ENCODE measurements around the gene ZNF629. TPM values are rescaled to one million over a fixed set of nuclear protein-coding genes. Genes with fewer than 3 reads are reported as not detected.
A peak's percentile ranks its signal among the peaks of the same experiment; 100 is the strongest.

Gene ZNF629
- total RNA-seq, 1 donor from 2014 or later, result 29.7 TPM

GRCh38 chr16:30764086-30764485 lies 22.9 kb downstream of the ZNF629 start:
- peaks cover 21% of the 10 kb centered on the region for H3K4me1 Mint-ChIP-seq (ENCODE audit: unreplicated experiment)
- H3K4me3 Mint-ChIP-seq (ENCODE audit: unreplicated experiment), result peak overlapping the region; percentile 95

GRCh38 chr16:30762991-30763725 lies 23.8 kb downstream of the ZNF629 start:
- peak overlapping the region; percentile 95 for H3K4me3 Mint-ChIP-seq (ENCODE audit: unreplicated experiment)
- H3K9me3 Mint-ChIP-seq (ENCODE audit: unreplicated experiment), result no peaks in the 10 kb centered on the region
- TF ChIP-seq, protein P1, sequence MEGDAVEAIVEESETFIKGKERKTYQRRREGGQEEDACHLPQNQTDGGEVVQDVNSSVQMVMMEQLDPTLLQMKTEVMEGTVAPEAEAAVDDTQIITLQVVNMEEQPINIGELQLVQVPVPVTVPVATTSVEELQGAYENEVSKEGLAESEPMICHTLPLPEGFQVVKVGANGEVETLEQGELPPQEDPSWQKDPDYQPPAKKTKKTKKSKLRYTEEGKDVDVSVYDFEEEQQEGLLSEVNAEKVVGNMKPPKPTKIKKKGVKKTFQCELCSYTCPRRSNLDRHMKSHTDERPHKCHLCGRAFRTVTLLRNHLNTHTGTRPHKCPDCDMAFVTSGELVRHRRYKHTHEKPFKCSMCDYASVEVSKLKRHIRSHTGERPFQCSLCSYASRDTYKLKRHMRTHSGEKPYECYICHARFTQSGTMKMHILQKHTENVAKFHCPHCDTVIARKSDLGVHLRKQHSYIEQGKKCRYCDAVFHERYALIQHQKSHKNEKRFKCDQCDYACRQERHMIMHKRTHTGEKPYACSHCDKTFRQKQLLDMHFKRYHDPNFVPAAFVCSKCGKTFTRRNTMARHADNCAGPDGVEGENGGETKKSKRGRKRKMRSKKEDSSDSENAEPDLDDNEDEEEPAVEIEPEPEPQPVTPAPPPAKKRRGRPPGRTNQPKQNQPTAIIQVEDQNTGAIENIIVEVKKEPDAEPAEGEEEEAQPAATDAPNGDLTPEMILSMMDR (IDR thresholded peaks at IDR 0.05; ENCODE audit: unreplicated experiment), result no peak
- H3K4me1 Mint-ChIP-seq (ENCODE audit: unreplicated experiment), result peaks cover 21% of the 10 kb centered on the region
- DNase-seq (ENCODE audit: low spot score), result no peak
- peaks cover 49% of the 10 kb centered on the region for H3K36me3 Mint-ChIP-seq (ENCODE audit: low read depth, unreplicated experiment)
- H3K27ac Mint-ChIP-seq (ENCODE audit: unreplicated experiment), result peak overlapping the region; percentile 93
- peaks cover 19% of the 10 kb centered on the region for H3K27me3 Mint-ChIP-seq (ENCODE audit: unreplicated experiment)

More at GRCh38 chr16:30764086-30764485, 22.9 kb downstream of the ZNF629 start:
- Mint-ChIP-seq H3K9me3 (ENCODE audit: unreplicated experiment) (no peaks in the 10 kb centered on the region), H3K27me3 (ENCODE audit: unreplicated experiment) (peaks cover 19% of the 10 kb centered on the region), H3K36me3 (ENCODE audit: low read depth, unreplicated experiment) (peaks cover 56% of the 10 kb centered on the region), H3K27ac (ENCODE audit: unreplicated experiment) (no peak overlapping the region)
- TF ChIP-seq, protein P1 (IDR thresholded peaks at IDR 0.05; ENCODE audit: unreplicated experiment), result no peak
- DNase-seq (ENCODE audit: low spot score), result no peak

DNA sequence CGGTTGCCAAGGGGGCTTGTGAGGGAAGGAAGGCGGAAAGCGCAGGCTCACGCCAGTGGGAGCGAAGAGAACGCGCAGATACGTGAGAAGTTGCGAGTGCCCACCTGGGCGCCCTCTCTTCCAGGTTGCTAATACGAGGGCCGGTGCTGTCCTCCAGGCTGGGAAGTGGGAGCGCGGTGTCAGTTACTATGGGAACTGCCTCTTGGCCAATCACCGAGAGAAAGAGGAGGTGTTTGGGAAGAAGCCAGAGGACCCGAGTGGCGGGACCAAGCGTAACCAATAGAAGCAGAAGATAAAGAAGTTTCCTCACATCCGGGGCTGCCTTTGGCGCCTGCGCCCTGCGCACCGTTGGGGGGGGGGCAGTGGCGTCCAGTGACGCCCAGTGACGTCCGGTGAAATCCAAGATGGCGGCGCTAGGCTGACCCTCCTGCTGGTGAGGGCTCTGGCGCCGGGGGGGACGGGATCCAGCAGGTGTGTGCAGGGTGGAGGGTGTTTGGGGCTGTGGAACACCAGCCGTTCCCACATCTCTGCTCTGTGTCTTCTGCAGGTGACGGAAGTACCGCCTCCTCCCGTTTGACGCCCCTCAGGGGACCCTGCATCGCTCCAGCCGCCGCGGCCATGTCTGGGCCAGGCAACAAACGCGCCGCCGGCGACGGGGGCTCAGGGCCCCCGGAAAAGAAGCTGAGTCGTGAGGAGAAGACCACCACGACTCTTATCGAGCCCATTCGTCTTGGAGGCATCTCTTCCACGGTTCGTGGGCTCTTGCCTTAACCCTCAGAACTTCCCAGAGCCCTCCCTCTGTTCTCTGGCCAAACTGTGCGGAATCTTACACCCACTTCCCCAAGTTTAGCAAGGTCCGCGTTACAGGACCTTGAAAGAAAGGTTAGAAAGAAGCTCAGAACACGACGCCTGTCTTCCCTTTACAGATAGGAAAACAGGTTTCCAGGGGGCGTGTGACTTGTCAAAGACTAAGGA lies 24.8 kb downstream of the ZNF629 start, which contains the start of the genes CFAP119 and RNF40:
Gene CFAP119 (minus strand): TSS at position 135 of the 975 bp plus-strand sequence. CDS start 314 bp downstream, outside the sequence.
Gene RNF40 (plus strand): TSS at position 395 of the 975 bp plus-strand sequence. CDS start 224 bp downstream, at position 619.
- H3K27me3 Mint-ChIP-seq (ENCODE audit: unreplicated experiment), result peaks cover 20% of the 10 kb centered on the region
- peaks cover 45% of the 10 kb centered on the region for H3K36me3 Mint-ChIP-seq (ENCODE audit: low read depth, unreplicated experiment)
- no peaks in the 10 kb centered on the region for H3K9me3 Mint-ChIP-seq (ENCODE audit: unreplicated experiment)
- TF ChIP-seq, protein P1 (IDR thresholded peaks at IDR 0.05; ENCODE audit: unreplicated experiment), result no peak
- DNase-seq (ENCODE audit: low spot score), result peak; percentile 96
- peak within 1 kb of the TSS; percentile 93 for H3K27ac Mint-ChIP-seq (ENCODE audit: unreplicated experiment)
- peak within 1 kb of the TSS; percentile 95 for H3K4me3 Mint-ChIP-seq (ENCODE audit: unreplicated experiment)
- peaks cover 21% of the 10 kb centered on the region for H3K4me1 Mint-ChIP-seq (ENCODE audit: unreplicated experiment)

DNA sequence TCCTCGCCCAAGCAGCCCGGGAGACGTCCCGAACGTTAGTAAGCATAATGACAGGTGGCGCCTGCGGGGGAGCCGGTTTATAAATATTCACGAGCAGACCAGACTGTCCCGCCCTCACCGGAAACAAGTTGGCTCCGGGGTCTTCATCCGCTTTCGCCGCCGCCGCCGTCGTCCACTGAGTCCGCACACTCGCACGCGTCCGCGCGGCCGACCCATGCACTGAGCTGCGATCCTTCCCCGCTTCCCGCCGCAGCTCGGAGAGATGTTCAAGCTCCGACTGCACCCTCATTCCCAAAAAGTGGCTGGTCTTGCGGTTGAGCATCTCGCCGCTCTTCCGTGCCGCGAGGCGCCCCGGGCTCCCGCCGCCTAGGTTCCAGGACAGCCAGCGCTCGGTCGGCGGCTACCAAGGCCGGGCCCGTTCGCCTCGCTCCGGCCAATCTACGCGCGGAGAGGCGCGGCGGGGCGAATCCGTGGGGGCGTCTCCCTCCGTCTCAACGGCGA lies 25.5 kb downstream of the ZNF629 start:
- TF ChIP-seq, protein P1 (IDR thresholded peaks at IDR 0.05; ENCODE audit: unreplicated experiment), result no peak
- H3K9me3 Mint-ChIP-seq (ENCODE audit: unreplicated experiment), result no peaks in the 10 kb centered on the region
- peaks cover 21% of the 10 kb centered on the region for H3K27me3 Mint-ChIP-seq (ENCODE audit: unreplicated experiment)
- H3K4me3 Mint-ChIP-seq (ENCODE audit: unreplicated experiment), result peak overlapping the region; percentile 95
- peaks cover 21% of the 10 kb centered on the region for H3K4me1 Mint-ChIP-seq (ENCODE audit: unreplicated experiment)
- peaks cover 38% of the 10 kb centered on the region for H3K36me3 Mint-ChIP-seq (ENCODE audit: low read depth, unreplicated experiment)
- DNase-seq (ENCODE audit: low spot score), result peak; percentile 54
- H3K27ac Mint-ChIP-seq (ENCODE audit: unreplicated experiment), result peak overlapping the region; percentile 88

Data from endothelial cell (in vitro differentiated cells).